COR-L47 (cell line): ENCODE results near the gene TERB2.
A peak's percentile ranks its signal among the peaks of the same experiment; 100 is the strongest.
"Not testable (repeated sequence)": the region's sequence is repeated elsewhere in the genome, so short reads cannot be mapped to it uniquely, and the experiment has no call there.

ENCODE experiments used
- DNase-seq: peaks from one replicate; lab custom pipeline; 2025; lab: John Stamatoyannopoulos, UW

Gene TERB2, protein sequence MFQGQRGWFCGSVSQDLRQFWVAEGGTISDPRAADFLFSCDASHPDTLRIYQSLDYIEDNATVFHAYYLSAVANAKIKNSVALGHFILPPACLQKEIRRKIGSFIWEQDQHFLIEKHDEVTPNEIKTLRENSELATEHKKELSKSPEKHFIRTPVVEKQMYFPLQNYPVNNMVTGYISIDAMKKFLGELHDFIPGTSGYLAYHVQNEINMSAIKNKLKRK

GRCh38 chr15:44956388-44956787, at the start of gene TERB2:
TERB2 (plus strand) TSS chr15:44956687; CDS start chr15:44956719, 32 bp downstream.
- DNase-seq, result no peak

DNA sequence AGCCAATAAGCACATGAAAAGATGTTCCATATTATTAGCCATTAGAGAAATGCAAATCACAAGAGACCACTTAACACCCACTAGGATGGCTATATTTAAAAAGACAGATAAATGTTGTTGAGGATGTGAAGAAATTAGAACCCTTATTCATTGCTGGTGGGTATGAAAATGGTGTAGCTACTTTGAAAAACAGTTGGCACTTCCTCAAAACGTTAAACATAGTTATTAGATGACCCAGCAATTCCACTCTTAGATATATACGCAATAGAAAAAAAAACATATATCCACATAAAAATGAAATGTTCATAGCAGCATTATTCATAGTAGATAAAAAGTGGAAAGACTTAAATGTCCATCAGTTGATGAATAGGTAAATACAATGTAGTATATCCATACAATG, 47.1 kb upstream of the TERB2 start:
- DNase-seq, result no peak

DNA sequence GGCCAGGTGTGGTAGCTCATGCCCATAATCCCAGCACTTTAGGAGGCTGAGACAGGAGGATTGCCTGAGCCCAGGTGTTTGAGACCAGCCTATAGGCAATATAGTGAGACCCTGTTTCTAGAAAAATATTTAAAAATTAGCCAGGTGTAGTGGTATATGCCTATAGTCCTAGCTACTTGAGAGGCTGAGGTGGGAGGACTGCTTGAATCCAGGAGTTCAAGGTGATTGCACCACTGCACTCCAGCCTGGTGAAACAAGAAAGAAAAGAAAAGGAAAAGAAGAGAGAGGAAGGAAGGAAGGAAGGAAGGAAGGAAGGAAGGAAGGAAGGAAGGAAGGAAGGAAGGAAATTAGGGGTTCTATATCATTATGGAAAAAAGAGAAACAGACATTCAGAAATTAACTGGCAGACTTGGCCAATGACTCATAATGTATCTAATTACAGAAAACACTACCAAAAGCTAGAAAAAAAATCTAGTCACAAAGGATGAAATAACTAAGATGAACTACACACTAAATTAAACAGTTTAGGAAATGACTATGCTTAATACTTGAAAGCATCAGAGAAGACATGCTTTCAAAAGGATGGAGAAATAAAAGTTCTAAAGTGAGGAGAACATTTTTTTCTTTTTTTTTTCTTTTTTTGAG, 45.4 kb upstream of the TERB2 start:
- DNase-seq, result no peak

GRCh38 chr15:44912186-44912585, 44.3 kb upstream of the TERB2 start:
- DNase-seq, result not testable (repeated sequence)

DNA sequence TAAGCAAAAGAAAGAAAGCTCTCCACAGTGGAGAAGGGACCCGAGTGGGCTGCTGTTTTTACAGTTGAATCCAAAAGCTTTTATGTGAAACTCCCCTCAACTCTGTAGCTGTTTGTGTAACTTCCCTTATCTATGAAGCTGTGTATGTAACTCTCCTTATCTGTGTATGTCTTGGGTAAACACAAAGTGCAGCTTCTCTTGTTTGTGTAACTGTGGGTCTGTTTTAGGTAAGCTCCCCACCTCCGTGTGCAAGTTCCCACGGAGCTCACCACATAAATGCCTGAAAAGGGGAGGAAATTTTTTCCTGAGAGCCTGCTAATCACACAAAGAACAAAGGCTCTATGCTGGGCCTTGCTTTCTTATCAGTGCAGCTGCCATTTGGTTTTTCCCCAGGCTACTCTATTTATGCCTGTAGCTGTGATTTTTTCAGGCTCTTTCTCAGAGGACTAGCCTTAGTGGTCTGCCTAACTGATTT, 43.5 kb upstream of the TERB2 start:
- DNase-seq, result not testable (repeated sequence)

DNA sequence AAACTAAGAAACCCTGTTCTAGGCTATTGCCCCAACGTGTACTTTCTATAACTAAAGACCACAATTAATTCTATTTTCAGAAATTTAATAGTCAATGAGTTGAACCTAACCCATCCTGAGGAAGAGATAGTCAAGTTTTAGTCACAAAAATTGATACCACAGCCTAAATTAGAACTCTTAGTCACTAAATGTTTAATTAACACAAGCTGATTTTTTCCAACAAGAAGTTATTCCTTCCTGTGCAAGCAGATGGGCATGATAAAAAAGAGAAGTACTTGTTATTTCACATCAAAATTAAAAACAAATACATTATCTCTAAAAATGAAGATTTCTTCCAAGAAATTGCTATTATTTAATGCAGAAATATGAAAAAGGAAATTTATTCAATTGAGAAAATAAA, 38.4 kb upstream of the TERB2 start:
- no peak for DNase-seq

DNA sequence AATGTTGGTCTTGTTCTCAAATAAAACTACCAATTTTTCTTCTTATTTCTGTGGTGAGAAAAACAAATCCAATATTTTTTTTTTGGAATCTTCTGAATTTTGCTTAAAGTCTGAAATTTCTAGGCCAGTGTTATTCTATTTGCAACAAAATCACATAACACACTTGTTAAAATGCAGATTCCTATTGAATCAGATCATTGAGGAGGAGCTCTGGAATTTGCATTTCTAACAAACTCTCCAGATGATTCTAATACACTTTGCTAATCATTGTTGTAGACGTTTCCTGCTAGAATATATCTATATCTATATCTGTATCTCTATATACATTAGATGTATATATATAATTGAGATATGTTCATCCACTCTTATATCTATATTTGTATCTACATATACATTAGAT, 27.8 kb upstream of the TERB2 start:
- not testable (repeated sequence) for DNase-seq

DNA sequence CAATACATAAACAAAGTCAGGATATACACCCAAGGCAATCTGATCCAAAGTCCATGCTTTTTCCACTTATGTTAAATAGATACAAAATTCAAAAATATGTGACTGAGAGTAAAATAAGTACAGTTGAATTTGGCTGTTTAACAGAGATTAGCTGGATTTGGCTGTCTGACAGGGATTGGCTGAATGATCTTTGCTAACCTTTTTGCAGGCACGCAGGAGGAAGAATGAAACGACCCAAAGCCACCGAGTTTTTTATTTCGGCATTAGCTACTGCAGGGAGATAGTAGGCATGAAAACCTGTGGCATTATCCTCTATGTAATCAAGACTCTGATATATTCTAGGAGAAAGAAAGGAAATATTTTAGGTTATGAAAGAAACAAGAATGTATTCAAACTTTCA, 26.2 kb upstream of the TERB2 start:
- DNase-seq, result not testable (repeated sequence)

DNA sequence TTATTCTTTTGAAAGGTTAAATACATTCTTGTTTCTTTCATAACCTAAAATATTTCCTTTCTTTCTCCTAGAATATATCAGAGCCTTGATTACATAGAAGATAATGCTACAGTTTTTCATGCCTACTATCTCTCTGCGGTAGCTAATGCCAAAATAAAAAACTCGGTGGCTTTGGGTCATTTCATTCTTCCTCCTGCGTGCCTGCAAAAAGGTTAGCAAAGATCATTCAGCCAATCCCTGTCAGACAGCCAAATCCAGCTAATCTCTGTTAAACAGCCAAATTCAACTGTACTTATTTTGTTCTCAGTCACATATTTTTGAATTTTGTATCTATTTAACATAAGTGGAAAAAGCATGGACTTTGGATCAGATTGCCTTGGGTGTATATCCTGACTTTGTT, 1.8 kb downstream of the TERB2 start:
- not testable (repeated sequence) for DNase-seq

- no peak for DNase-seq
Measured at GRCh38 chr15:44968475-44968874, 12.0 kb downstream of the TERB2 start.

DNA sequence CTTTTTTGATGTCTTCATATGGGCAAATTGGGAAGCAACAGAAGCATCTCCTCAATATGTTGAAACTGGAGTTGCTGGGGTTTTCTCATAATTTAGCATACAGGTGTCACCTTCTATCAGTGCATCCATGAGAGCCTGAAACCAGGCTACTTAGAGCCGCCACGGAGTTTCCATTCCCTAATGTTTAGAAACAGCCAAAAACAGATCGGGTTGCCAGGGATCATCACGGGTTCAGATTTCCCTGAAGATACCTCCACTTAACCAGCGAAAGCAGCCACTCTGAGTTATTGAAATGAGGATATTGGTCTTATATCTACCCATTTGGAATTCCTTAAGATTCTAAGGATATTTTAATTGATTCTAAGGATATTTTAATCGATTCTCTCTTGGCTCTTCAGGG, 14.5 kb downstream of the TERB2 start:
- no peak for DNase-seq

GRCh38 chr15:44976183-44976582, 19.7 kb downstream of the TERB2 start:
- not testable (repeated sequence) for DNase-seq

DNA sequence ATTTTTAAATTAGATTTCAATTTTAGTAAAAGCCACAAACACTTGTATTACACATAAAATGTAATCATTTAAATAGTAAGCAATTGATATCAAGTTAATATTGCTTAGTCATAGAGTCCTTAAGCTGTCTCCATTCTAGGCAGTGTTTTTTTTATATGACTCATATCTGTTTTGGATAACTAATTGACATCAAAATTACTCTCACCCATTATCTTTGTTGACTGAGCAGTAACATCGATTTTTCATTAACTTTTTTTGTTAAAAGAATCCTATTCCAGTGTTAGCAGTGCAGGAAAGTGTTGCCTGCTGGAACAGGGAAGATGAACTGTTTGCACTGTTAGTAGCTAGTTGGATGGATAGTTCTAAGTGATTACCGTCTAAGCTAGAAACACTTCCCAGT, 21.3 kb downstream of the TERB2 start:
- DNase-seq, result peak; percentile 58

DNA sequence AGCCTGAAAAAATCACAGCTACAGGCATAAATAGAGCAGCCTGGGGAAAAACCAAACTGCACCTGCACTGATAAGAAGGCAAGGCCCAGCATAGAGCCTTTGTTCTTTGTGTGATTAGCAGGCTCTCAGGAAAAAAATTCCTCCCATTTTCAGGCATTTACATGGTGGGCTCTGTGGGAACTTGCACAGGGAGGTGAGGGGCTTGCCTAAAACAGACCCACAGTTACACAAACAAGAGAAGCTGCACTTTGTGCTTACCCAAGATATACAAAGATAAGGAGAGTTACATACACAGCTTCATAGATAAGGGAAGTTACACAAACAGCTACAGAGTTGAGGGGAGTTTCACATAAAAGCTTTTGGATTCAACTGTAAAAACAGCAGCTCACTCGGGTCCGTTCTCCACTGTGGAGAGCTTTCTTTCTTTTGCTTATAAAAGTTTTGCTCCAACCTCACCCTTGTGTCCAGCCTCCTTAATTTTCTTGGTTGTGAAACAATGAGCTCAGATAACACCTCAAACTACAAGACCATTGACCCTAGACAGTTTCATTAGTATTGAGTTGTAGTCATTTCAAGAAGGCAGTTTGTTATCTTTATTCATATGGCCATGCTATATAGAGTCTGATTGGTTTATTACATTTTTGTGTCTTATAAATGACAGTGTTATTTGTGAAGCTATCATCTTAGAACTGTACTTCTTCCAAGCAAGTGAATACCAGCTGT, 23.3 kb downstream of the TERB2 start:
- peak; percentile 6 for DNase-seq

GRCh38 chr15:44984144-44984543, 27.7 kb downstream of the TERB2 start:
- DNase-seq, result not testable (repeated sequence)

- DNase-seq, result not testable (repeated sequence)
Measured at GRCh38 chr15:44986346-44987055, 30.0 kb downstream of the TERB2 start.

DNA sequence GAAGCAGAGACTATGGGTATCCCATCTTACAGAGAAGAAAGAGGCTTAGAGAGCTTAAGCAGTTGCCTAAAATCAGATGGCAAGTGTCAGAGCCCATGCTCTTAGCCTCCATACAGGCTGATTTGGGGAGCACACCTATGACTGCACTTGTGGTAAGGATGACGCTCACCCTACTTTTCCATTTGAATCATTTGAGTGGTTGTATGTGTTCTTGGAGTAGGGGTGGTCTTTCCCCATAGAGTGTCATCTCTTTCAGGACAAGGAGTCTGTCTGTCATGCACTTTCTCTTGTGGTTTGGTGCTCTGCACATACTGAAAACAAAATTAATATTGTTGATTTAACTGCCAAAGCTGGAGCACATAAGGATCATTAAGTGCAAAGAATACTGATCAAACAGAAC, 31.2 kb downstream of the TERB2 start:
- DNase-seq, result not testable (repeated sequence)

GRCh38 chr15:44988184-44988869, 31.8 kb downstream of the TERB2 start:
- not testable (repeated sequence) for DNase-seq

DNA sequence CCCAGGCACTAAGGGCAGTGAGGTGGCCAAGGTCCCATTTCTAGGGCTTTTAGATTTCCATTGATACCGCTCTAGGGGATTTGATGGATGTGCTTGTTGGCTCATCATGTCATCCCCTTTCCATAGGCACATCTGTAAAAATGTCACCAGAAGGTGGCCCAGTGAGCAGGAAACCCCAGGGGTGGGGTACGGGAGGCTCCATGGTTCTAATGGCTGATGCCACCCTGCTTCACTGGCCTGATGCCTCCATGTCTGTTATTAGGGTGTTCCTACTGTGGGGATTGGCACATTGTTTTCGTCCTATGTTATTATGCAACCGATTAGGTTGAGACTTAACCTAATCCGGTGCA, 32.4 kb downstream of the TERB2 start:
- not testable (repeated sequence) for DNase-seq

DNA sequence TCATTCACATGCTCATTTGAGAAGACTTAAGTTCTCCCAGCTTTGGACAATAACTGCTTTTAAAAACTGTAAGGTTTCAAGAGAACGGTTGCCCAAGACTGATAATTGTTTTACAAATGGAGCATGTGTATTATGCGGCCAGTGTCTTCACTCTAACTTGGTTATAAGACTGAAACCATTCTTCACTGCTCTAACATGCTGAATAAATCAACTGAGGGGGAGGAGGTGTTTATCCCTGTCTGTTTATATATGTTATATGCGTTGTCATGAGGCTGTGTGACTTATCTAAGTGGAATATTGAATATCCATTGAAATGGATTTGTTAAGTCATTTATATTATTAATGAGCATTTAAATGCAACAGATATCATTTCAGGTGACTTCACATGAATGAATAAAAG, 41.1 kb downstream of the TERB2 start:
- DNase-seq, result not testable (repeated sequence)

- DNase-seq, result no peak
Measured at GRCh38 chr15:44999105-44999504, 42.6 kb downstream of the TERB2 start.

GRCh38 chr15:45001180-45001579, 44.7 kb downstream of the TERB2 start:
- DNase-seq, result not testable (repeated sequence)
